ENCODE measurements around the gene SGMS2. TPM values are rescaled to one million over a fixed set of nuclear protein-coding genes. Genes with fewer than 3 reads are reported as not detected.

Gene SGMS2
- total RNA-seq, 2 experiments from 2014 or later = not detected

GRCh38 chr4:107834241-107834794 lies 9.6 kb downstream of the SGMS2 start:
- ATAC-seq (no peak), DNase-seq (no peak)
- Mint-ChIP-seq H3K27ac (no peak overlapping the region), H3K27me3 (ENCODE audit: low read depth) (peaks cover 7% of the 10 kb centered on the region), H3K4me3 (no peak overlapping the region), H3K36me3 (ENCODE audit: low read depth) (no peaks in the 10 kb centered on the region), H3K9me3 (ENCODE audit: insufficient read depth) (no peaks in the 10 kb centered on the region), H3K4me1 (ENCODE audit: low read depth) (no peaks in the 10 kb centered on the region)
- ChIA-PET CTCF (no interaction called here), POLR2A (no interaction called here)

GRCh38 chr4:107835406-107835805 lies 10.7 kb downstream of the SGMS2 start:
- Mint-ChIP-seq H3K4me1 (ENCODE audit: low read depth) (no peaks in the 10 kb centered on the region), H3K27ac (no peak overlapping the region), H3K4me3 (no peak overlapping the region), H3K27me3 (ENCODE audit: low read depth) (peaks cover 6% of the 10 kb centered on the region), H3K9me3 (ENCODE audit: insufficient read depth) (no peaks in the 10 kb centered on the region), H3K36me3 (ENCODE audit: low read depth) (no peaks in the 10 kb centered on the region)
- POLR2A ChIA-PET = no interaction called here
- ATAC-seq (no peak), DNase-seq (no peak)
- CTCF ChIA-PET = no interaction called here

- peaks cover 12% of the 10 kb centered on the region for H3K27me3 Mint-ChIP-seq (ENCODE audit: low read depth)
- no peaks in the 10 kb centered on the region for H3K9me3 Mint-ChIP-seq (ENCODE audit: insufficient read depth)
- ATAC-seq = no peak
- no peaks in the 10 kb centered on the region for H3K36me3 Mint-ChIP-seq (ENCODE audit: low read depth)
- POLR2A ChIA-PET = no interaction called here
- CTCF ChIA-PET = no interaction called here
- H3K27ac Mint-ChIP-seq = no peak overlapping the region
- H3K4me1 Mint-ChIP-seq (ENCODE audit: low read depth) = no peaks in the 10 kb centered on the region
- H3K4me3 Mint-ChIP-seq = no peak overlapping the region
- DNase-seq = no peak
These were observed 12.6 kb downstream of the SGMS2 start for GRCh38 chr4:107837317-107837716.

GRCh38 chr4:107837776-107838618 lies 13.3 kb downstream of the SGMS2 start:
- Mint-ChIP-seq H3K9me3 (ENCODE audit: insufficient read depth) (no peaks in the 10 kb centered on the region), H3K4me1 (ENCODE audit: low read depth) (no peaks in the 10 kb centered on the region), H3K4me3 (no peak overlapping the region), H3K27me3 (ENCODE audit: low read depth) (peaks cover 15% of the 10 kb centered on the region), H3K27ac (no peak overlapping the region), H3K36me3 (ENCODE audit: low read depth) (no peaks in the 10 kb centered on the region)
- ChIA-PET CTCF (no interaction called here), POLR2A (no interaction called here)
- no peak for DNase-seq
- no peak for ATAC-seq

- Mint-ChIP-seq H3K4me3 (no peak overlapping the region), H3K4me1 (ENCODE audit: low read depth) (no peaks in the 10 kb centered on the region), H3K36me3 (ENCODE audit: low read depth) (no peaks in the 10 kb centered on the region), H3K27ac (no peak overlapping the region), H3K9me3 (ENCODE audit: insufficient read depth) (no peaks in the 10 kb centered on the region), H3K27me3 (ENCODE audit: low read depth) (peaks cover 17% of the 10 kb centered on the region)
- CTCF ChIA-PET = no interaction called here
- ATAC-seq (no peak), DNase-seq (no peak)
- POLR2A ChIA-PET = no interaction called here
These were observed 14.3 kb downstream of the SGMS2 start for GRCh38 chr4:107838861-107839565.

- Mint-ChIP-seq H3K36me3 (ENCODE audit: low read depth) (no peaks in the 10 kb centered on the region), H3K4me3 (no peak overlapping the region), H3K4me1 (ENCODE audit: low read depth) (no peaks in the 10 kb centered on the region), H3K27ac (no peak overlapping the region), H3K27me3 (ENCODE audit: low read depth) (peaks cover 20% of the 10 kb centered on the region), H3K9me3 (ENCODE audit: insufficient read depth) (no peaks in the 10 kb centered on the region)
- ATAC-seq (no peak), DNase-seq (no peak)
- ChIA-PET POLR2A (no interaction called here), CTCF (no interaction called here)
These were observed 18.7 kb downstream of the SGMS2 start for GRCh38 chr4:107843391-107843790.

GRCh38 chr4:107845681-107846080 lies 20.9 kb downstream of the SGMS2 start:
- ChIA-PET CTCF (no interaction called here), POLR2A (no interaction called here)
- DNase-seq (no peak), ATAC-seq (no peak)
- H3K4me3 Mint-ChIP-seq = no peak overlapping the region
- H3K27me3 Mint-ChIP-seq (ENCODE audit: low read depth) = peaks cover 16% of the 10 kb centered on the region
- no peak overlapping the region for H3K27ac Mint-ChIP-seq
- H3K4me1 Mint-ChIP-seq (ENCODE audit: low read depth) = peaks cover 2% of the 10 kb centered on the region
- no peaks in the 10 kb centered on the region for H3K36me3 Mint-ChIP-seq (ENCODE audit: low read depth)
- no peaks in the 10 kb centered on the region for H3K9me3 Mint-ChIP-seq (ENCODE audit: insufficient read depth)

GRCh38 chr4:107850438-107850837 lies 25.7 kb downstream of the SGMS2 start:
- Mint-ChIP-seq H3K4me3 (no peak overlapping the region), H3K4me1 (ENCODE audit: low read depth) (peaks cover 6% of the 10 kb centered on the region), H3K27ac (no peak overlapping the region), H3K36me3 (ENCODE audit: low read depth) (no peaks in the 10 kb centered on the region), H3K27me3 (ENCODE audit: low read depth) (peaks cover 12% of the 10 kb centered on the region), H3K9me3 (ENCODE audit: insufficient read depth) (no peaks in the 10 kb centered on the region)
- ChIA-PET CTCF (no interaction called here), POLR2A (no interaction called here)
- ATAC-seq (no peak), DNase-seq (no peak)

- DNase-seq (no peak), ATAC-seq (no peak)
- ChIA-PET POLR2A (no interaction called here), CTCF (no interaction called here)
- Mint-ChIP-seq H3K36me3 (ENCODE audit: low read depth) (no peaks in the 10 kb centered on the region), H3K27ac (no peak overlapping the region), H3K4me1 (ENCODE audit: low read depth) (peaks cover 6% of the 10 kb centered on the region), H3K9me3 (ENCODE audit: insufficient read depth) (no peaks in the 10 kb centered on the region), H3K27me3 (ENCODE audit: low read depth) (peaks cover 14% of the 10 kb centered on the region), H3K4me3 (no peak overlapping the region)
These were observed 29.0 kb downstream of the SGMS2 start for GRCh38 chr4:107853444-107854355.

GRCh38 chr4:107854356-107855022 lies 29.8 kb downstream of the SGMS2 start:
- CTCF ChIA-PET = no interaction called here
- no peaks in the 10 kb centered on the region for H3K36me3 Mint-ChIP-seq (ENCODE audit: low read depth)
- H3K4me1 Mint-ChIP-seq (ENCODE audit: low read depth) = peaks cover 6% of the 10 kb centered on the region

GRCh38 chr4:107855723-107856122 lies 31.0 kb downstream of the SGMS2 start:
- ATAC-seq = no peak
- no peak for DNase-seq
- H3K36me3 Mint-ChIP-seq (ENCODE audit: low read depth) = no peaks in the 10 kb centered on the region
- no peak overlapping the region for H3K4me3 Mint-ChIP-seq
- no peaks in the 10 kb centered on the region for H3K9me3 Mint-ChIP-seq (ENCODE audit: insufficient read depth)
- peaks cover 16% of the 10 kb centered on the region for H3K27me3 Mint-ChIP-seq (ENCODE audit: low read depth)
- no peak overlapping the region for H3K27ac Mint-ChIP-seq
- CTCF ChIA-PET = no interaction called here
- peaks cover 4% of the 10 kb centered on the region for H3K4me1 Mint-ChIP-seq (ENCODE audit: low read depth)
- POLR2A ChIA-PET = no interaction called here

More at GRCh38 chr4:107854356-107855022, 29.8 kb downstream of the SGMS2 start:
- peaks cover 14% of the 10 kb centered on the region for H3K27me3 Mint-ChIP-seq (ENCODE audit: low read depth)
- ATAC-seq (no peak), DNase-seq (no peak)
- POLR2A ChIA-PET = no interaction called here
- no peak overlapping the region for H3K4me3 Mint-ChIP-seq
- no peak overlapping the region for H3K27ac Mint-ChIP-seq
- H3K9me3 Mint-ChIP-seq (ENCODE audit: insufficient read depth) = no peaks in the 10 kb centered on the region

Measured in activated CD8-positive, alpha-beta T cell treated with anti-CD3 and anti-CD28 coated beads, Interleukin-2, amount 10 ng/mL, durations not matched to agents 7 days and 5 days (primary cell).